ENCODE measurements around the gene CELA1. TPM values are rescaled to one million over a fixed set of nuclear protein-coding genes. Genes with fewer than 3 reads are reported as not detected.

CELA1 gene
- total and polyA plus RNA-seq, 4 experiments from 2014 or later = 0.36 to 3.7 (median 1.2) TPM

GRCh38 chr12:51326698-51327439 is 19.6 kb downstream of the CELA1 start:
- intact Hi-C loops (cut with micrococcal nuclease) = loop anchor here (10.0 kb wide), 1 partner anchor 562 kb away; the partner anchor contains the start of gene ATF1
- ChIA-PET POLR2A (ENCODE audit: partially characterized antibody) (interaction anchor here (0.6 to 5.8 kb wide), 10 partner anchors 9 to 277 kb away, joined by 3 to 31 read pairs (median 4); partner anchors contain the start of genes DAZAP2 and SMAGP), CTCF (ENCODE audit: partially characterized antibody) (interaction anchor here (0.9 to 16.9 kb wide), 5 partner anchors 8 to 56 kb away, joined by 3 to 191 read pairs (median 5); partner anchors contain the start of gene SMAGP)
- Mint-ChIP-seq H3K27me3 (no peaks in the 10 kb centered on the region), H3K9me3 (no peaks in the 10 kb centered on the region), H3K27ac (peak overlapping the region; percentile 77 to 98 (median 94)), H3K4me1 (peaks cover 52 to 91% (median 72%) of the 10 kb centered on the region in 4 donors), H3K36me3 (peaks cover 16 to 20% of the 10 kb centered on the region in 2 donors), H3K4me3 (peak overlapping the region in 7 of 8 donors; percentile 40 to 74 (median 64))
- Histone ChIP-seq H3K4me3 (ENCODE audit: low read length in 2 of 2) (no peak overlapping the region), H3K9me3 (ENCODE audit: control insufficient read depth in 1 of 2, low read length in 2 of 2) (no peaks in the 10 kb centered on the region), H3K36me3 (ENCODE audit: insufficient read depth, low read length) (no peaks in the 10 kb centered on the region), H3K27ac (ENCODE audit: low read depth, low read length) (peak overlapping the region; percentile 27), H3K4me1 (ENCODE audit: insufficient read depth, low read length) (peaks cover 66% of the 10 kb centered on the region), H3K27me3 (ENCODE audit: insufficient read depth, low read length) (no peaks in the 10 kb centered on the region)
- DNase-seq = no peak

- CTCF ChIA-PET (ENCODE audit: partially characterized antibody) = interaction anchor here (1.0 to 16.9 kb wide), 2 partner anchors 12 to 16 kb away, joined by 3 to 191 read pairs; no protein-coding TSS in a partner anchor
- Mint-ChIP-seq H3K27me3 (no peaks in the 10 kb centered on the region), H3K27ac (peak overlapping the region; percentile 86 to 98 (median 95)), H3K4me3 (peak overlapping the region; percentile 62 to 99 (median 83)), H3K4me1 (peaks cover 59 to 98% (median 77%) of the 10 kb centered on the region in 4 donors), H3K9me3 (no peaks in the 10 kb centered on the region), H3K36me3 (peaks cover 33% of the 10 kb centered on the region in 2 donors)
- H3K9me3 ChIP-seq (ENCODE audit: control insufficient read depth in 1 of 2, low read length in 2 of 2) = no peaks in the 10 kb centered on the region
- H3K4me3 ChIP-seq (ENCODE audit: low read length in 2 of 2) = no peak overlapping the region
- no peaks in the 10 kb centered on the region for H3K27me3 ChIP-seq (ENCODE audit: insufficient read depth, low read length)
- no peaks in the 10 kb centered on the region for H3K36me3 ChIP-seq (ENCODE audit: insufficient read depth, low read length)
- intact Hi-C loops (cut with micrococcal nuclease) = loop anchor here (5.0 to 10.0 kb wide), 3 partner anchors 43 to 560 kb away; partner anchors contain the start of genes ATF1 and LETMD1
- H3K4me1 ChIP-seq (ENCODE audit: insufficient read depth, low read length) = peaks cover 79% of the 10 kb centered on the region
- POLR2A ChIA-PET (ENCODE audit: partially characterized antibody) = interaction anchor here (0.6 to 3.1 kb wide), 6 partner anchors 8 to 495 kb away, joined by 3 to 34 read pairs (median 6); no protein-coding TSS in a partner anchor
- DNase-seq = no peak
- H3K27ac ChIP-seq (ENCODE audit: low read depth, low read length) = peak overlapping the region; percentile 12
Measured at GRCh38 chr12:51324953-51325352, 21.5 kb downstream of the CELA1 start.

- Histone ChIP-seq H3K4me3 (ENCODE audit: low read length in 2 of 2) (peak within 1 kb of the TSS; percentile 61 to 75), H3K36me3 (ENCODE audit: insufficient read depth, low read length) (no peaks in the 10 kb centered on the region), H3K4me1 (ENCODE audit: insufficient read depth, low read length) (peaks cover 79% of the 10 kb centered on the region), H3K9me3 (ENCODE audit: control insufficient read depth in 1 of 2, low read length in 2 of 2) (no peaks in the 10 kb centered on the region), H3K27ac (ENCODE audit: low read depth, low read length) (peak within 1 kb of the TSS; percentile 94), H3K27me3 (ENCODE audit: insufficient read depth, low read length) (no peaks in the 10 kb centered on the region)
- peak; percentile 69 to 80 (median 74) for DNase-seq
- Mint-ChIP-seq H3K36me3 (peaks cover 33 to 34% of the 10 kb centered on the region in 2 donors), H3K4me3 (peak within 1 kb of the TSS; percentile 89 to 99 (median 96)), H3K4me1 (peaks cover 59 to 98% (median 77%) of the 10 kb centered on the region in 4 donors), H3K9me3 (no peaks in the 10 kb centered on the region), H3K27me3 (no peaks in the 10 kb centered on the region), H3K27ac (peak within 1 kb of the TSS; percentile 96 to 99 (median 98))
- CTCF ChIA-PET (ENCODE audit: partially characterized antibody) = interaction anchor here (1.0 to 16.9 kb wide), 2 partner anchors 12 to 16 kb away, joined by 3 to 191 read pairs; no protein-coding TSS in a partner anchor
- intact Hi-C loops (cut with micrococcal nuclease) = loop anchor here (2.0 to 10.0 kb wide), 4 partner anchors 23 to 559 kb away; partner anchors contain the start of genes ATF1 and LETMD1
- POLR2A ChIA-PET (ENCODE audit: partially characterized antibody) = interaction anchor here (0.7 to 7.3 kb wide), 15 partner anchors 9 to 1299 kb away, joined by 3 to 85 read pairs (median 9); partner anchors contain the start of genes ATF1, DAZAP2, GALNT6 and POU6F1
Measured at GRCh38 chr12:51323966-51324895, 22.2 kb downstream of the CELA1 start, which contains the start of gene BIN2. Gene BIN2 (minus strand): TSS chr12:51324174. CDS start chr12:51324102, 72 bp downstream.

- Histone ChIP-seq H3K27me3 (ENCODE audit: insufficient read depth, low read length) (no peaks in the 10 kb centered on the region), H3K36me3 (ENCODE audit: insufficient read depth, low read length) (no peaks in the 10 kb centered on the region), H3K4me1 (ENCODE audit: insufficient read depth, low read length) (peaks cover 79% of the 10 kb centered on the region), H3K4me3 (ENCODE audit: low read length in 2 of 2) (peak overlapping the region; percentile 61 to 75), H3K27ac (ENCODE audit: low read depth, low read length) (peak overlapping the region; percentile 94), H3K9me3 (ENCODE audit: control insufficient read depth in 1 of 2, low read length in 2 of 2) (no peaks in the 10 kb centered on the region)
- peaks cover 60 to 98% (median 78%) of the 10 kb centered on the region in 4 donors for H3K4me1 Mint-ChIP-seq
- peak; percentile 62 to 86 (median 74) for DNase-seq
- intact Hi-C loops (cut with micrococcal nuclease) = loop anchor here (2.0 to 10.0 kb wide), 4 partner anchors 23 to 559 kb away; partner anchors contain the start of genes ATF1 and LETMD1
- H3K36me3 Mint-ChIP-seq = peaks cover 39 to 40% of the 10 kb centered on the region in 2 donors
- H3K27ac Mint-ChIP-seq = peak overlapping the region; percentile 96 to 99 (median 98)
- ChIA-PET POLR2A (ENCODE audit: partially characterized antibody) (interaction anchor here (0.6 to 7.3 kb wide), 20 partner anchors 9 to 1298 kb away, joined by 3 to 85 read pairs (median 8); partner anchors contain the start of genes DAZAP2, GALNT6, LETMD1 and POU6F1), CTCF (ENCODE audit: partially characterized antibody) (interaction anchor here (0.9 to 16.9 kb wide), 5 partner anchors 15 to 105 kb away, joined by 3 to 191 read pairs (median 4); partner anchors contain the start of gene POU6F1)
- H3K9me3 Mint-ChIP-seq = no peaks in the 10 kb centered on the region
- H3K27me3 Mint-ChIP-seq = no peaks in the 10 kb centered on the region
- H3K4me3 Mint-ChIP-seq = peak overlapping the region; percentile 82 to 99 (median 96)
Measured at GRCh38 chr12:51323317-51323960, 23.0 kb downstream of the CELA1 start.

- peak overlapping the region; percentile 94 for H3K27ac ChIP-seq (ENCODE audit: low read depth, low read length)
- intact Hi-C loops (cut with micrococcal nuclease) = loop anchor here (2.0 to 10.0 kb wide), 4 partner anchors 22 to 558 kb away; partner anchors contain the start of genes ATF1 and LETMD1
- Mint-ChIP-seq H3K4me3 (peak overlapping the region; percentile 82 to 99 (median 96)), H3K9me3 (no peaks in the 10 kb centered on the region), H3K36me3 (peaks cover 43 to 44% of the 10 kb centered on the region in 2 donors), H3K4me1 (peaks cover 58 to 96% (median 76%) of the 10 kb centered on the region in 4 donors), H3K27me3 (no peaks in the 10 kb centered on the region), H3K27ac (peak overlapping the region; percentile 96 to 99 (median 98))
- ChIA-PET CTCF (ENCODE audit: partially characterized antibody) (interaction anchor here (1.0 to 16.9 kb wide), 5 partner anchors 10 to 53 kb away, joined by 3 to 191 read pairs (median 4); no protein-coding TSS in a partner anchor), POLR2A (ENCODE audit: partially characterized antibody) (interaction anchor here (0.6 to 7.3 kb wide), 14 partner anchors 8 to 1297 kb away, joined by 3 to 85 read pairs (median 11); partner anchors contain the start of genes DAZAP2, LETMD1, POU6F1 and RACGAP1)
- H3K4me3 ChIP-seq (ENCODE audit: low read length in 2 of 2) = peak overlapping the region; percentile 61 to 75
- peaks cover 78% of the 10 kb centered on the region for H3K4me1 ChIP-seq (ENCODE audit: insufficient read depth, low read length)
- H3K36me3 ChIP-seq (ENCODE audit: insufficient read depth, low read length) = no peaks in the 10 kb centered on the region
- H3K27me3 ChIP-seq (ENCODE audit: insufficient read depth, low read length) = no peaks in the 10 kb centered on the region
- H3K9me3 ChIP-seq (ENCODE audit: control insufficient read depth in 1 of 2, low read length in 2 of 2) = no peaks in the 10 kb centered on the region
- no peak for DNase-seq
Measured at GRCh38 chr12:51322452-51322851, 24.0 kb downstream of the CELA1 start.

Measured in CD4-positive, alpha-beta memory T cell (primary cell).